Left kidney (tissue), 2 donors: ENCODE measurements around the gene PCDHAC2. TPM values are rescaled to one million over a fixed set of nuclear protein-coding genes. Genes with fewer than 3 reads are reported as not detected.

Experiments
- DNase-seq: peaks from one replicate; pipeline ENCODE4 v3.0.0-alpha.2; 2013
- polyA plus RNA-seq: library from polyadenylated mRNA; unstranded; fragments of 120-200 nt; gene quantifications from one replicate; pipeline ENCODE4 v1.2.1, GENCODE V29; 2013; ENCODE audit not compliant: insufficient read length

Gene PCDHAC2
- polyA plus RNA-seq, 1 donor = 0.93 TPM

- no peak for DNase-seq
Measured at GRCh38 chr5:140988100-140988499, 21.8 kb downstream of the PCDHAC2 start.

GRCh38 chr5:140988608-140989007, 22.3 kb downstream of the PCDHAC2 start:
- DNase-seq = no peak

DNA sequence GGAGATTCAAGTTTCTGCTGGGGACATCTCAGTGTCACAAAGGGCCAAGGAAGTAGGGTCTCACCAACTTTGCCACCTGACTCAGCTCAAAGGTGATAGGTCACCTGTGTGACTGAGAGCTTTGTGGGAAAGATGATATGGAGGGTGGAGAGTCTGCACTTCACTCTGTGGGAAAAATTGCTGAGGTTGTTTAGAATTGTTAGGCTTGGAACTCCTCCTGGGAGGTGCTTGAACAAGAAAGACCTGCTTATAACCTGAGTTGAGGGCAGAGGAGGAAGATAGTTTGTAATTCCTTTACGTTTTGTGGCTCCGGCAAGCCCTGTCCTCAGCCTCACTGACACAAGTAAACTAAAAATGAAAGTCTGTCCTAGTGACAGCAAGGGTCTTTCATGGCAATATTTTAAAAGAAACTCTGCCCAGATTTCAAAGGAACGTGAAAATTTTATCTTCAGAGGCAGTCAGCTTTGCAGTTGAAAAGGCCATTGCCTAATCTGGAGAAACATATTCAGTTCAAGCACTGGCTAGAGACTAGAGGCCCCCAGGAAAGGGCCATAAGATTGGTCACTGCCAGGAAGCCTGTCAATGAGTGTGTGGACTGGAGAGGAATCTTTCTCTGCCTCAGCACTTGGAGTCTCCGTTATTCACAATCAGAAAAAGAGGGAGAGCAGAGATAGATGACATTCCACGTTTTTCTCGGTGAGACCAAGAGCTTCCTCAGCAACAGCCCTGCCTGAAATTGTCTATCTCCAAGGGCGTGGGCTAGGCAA, 23.2 kb downstream of the PCDHAC2 start:
- no peak for DNase-seq

DNA sequence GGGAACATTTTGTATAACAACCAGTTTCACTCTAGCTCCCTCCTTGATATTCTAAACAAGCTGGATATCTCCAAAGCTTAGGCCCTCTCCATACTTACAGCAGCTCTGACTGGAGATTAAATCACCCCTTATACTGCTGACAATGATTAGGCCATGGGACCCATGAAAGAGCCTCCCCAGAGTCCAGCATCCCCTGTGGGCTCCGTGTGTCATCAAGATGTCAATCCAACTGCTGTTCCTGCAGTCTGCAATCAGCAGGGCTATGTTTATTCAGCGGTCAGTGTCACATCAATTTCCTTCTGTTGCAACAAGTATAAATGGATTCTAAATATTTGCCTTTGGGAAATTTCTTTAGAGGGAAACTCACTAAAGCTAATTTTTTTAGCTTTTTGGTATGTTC, 26.6 kb downstream of the PCDHAC2 start:
- DNase-seq = no peak

GRCh38 chr5:140996060-140996459, 29.8 kb downstream of the PCDHAC2 start:
- no peak for DNase-seq

- no peak for DNase-seq
Measured at GRCh38 chr5:140998921-140999410, 32.7 kb downstream of the PCDHAC2 start.

GRCh38 chr5:141001446-141001843, 35.2 kb downstream of the PCDHAC2 start:
- peak; percentile 11 for DNase-seq

- peak; percentile 18 for DNase-seq
Measured at GRCh38 chr5:141001844-141002604, 35.7 kb downstream of the PCDHAC2 start.

DNA sequence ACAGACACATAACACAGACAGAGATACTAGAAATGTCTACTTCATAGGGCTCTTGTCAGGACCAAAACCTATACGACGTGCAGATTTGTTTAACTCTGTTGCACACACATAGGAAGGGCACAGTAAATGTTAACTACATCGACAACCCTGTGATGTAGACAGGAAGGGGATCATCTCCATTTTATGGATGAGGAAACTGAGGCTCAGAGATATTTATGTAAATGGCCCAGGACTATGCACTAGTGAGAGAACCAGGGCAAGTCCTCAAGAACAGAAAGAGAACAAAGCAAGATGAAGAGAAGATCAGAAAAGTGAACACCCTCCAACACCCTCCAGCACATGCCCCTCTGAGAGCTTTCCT, 36.3 kb downstream of the PCDHAC2 start:
- no peak for DNase-seq

GRCh38 chr5:141003031-141003430, 36.8 kb downstream of the PCDHAC2 start:
- no peak for DNase-seq

GRCh38 chr5:141003791-141004611, 37.7 kb downstream of the PCDHAC2 start:
- DNase-seq = no peak

DNA sequence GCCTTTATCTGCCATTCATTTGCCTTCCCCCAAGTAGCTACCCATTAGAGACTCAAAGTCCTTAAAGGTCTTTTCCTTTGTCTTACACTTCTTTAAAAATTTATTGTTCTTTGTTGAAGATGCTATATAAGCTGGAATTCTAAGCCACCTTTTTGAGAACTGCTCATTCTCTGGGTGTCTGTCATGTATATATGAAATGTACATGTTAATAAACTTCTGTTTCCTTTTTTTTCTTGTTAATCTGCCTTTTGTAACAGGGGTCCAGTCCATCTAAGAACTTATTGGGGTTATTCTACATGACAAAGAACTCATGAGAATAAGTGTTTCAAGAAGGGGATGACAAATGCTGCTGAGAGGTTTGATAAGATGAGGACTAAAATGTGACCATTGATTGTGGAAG, 41.5 kb downstream of the PCDHAC2 start:
- DNase-seq = no peak

GRCh38 chr5:141010047-141010793, 43.9 kb downstream of the PCDHAC2 start:
- no peak for DNase-seq

- no peak for DNase-seq
Measured at GRCh38 chr5:141017943-141018342, 51.7 kb downstream of the PCDHAC2 start.

Other genes starting within 250 kb of the PCDHAC2 start
- gene PCDHA1, start 180.3 kb upstream of the PCDHAC2 start, polyA plus RNA-seq = not detected
- gene PCDHA2, start 171.6 kb upstream of the PCDHAC2 start, polyA plus RNA-seq = 0.20 TPM
- 0.47 TPM for gene PCDHA3, start 165.4 kb upstream of the PCDHAC2 start, polyA plus RNA-seq
- gene PCDHA4, start 159.4 kb upstream of the PCDHAC2 start, polyA plus RNA-seq = 1.00 TPM
- gene PCDHA5, start 144.9 kb upstream of the PCDHAC2 start, polyA plus RNA-seq = 0.18 TPM
- gene PCDHA6, start 138.5 kb upstream of the PCDHAC2 start, polyA plus RNA-seq = 0.38 TPM
- 0.35 TPM for gene PCDHA7, start 132.2 kb upstream of the PCDHAC2 start, polyA plus RNA-seq
- gene PCDHA8, start 125.3 kb upstream of the PCDHAC2 start, polyA plus RNA-seq = 0.17 TPM
- 0.03 TPM for gene PCDHA9, start 118.1 kb upstream of the PCDHAC2 start, polyA plus RNA-seq
- gene PCDHA10, start 110.6 kb upstream of the PCDHAC2 start, polyA plus RNA-seq = 0.62 TPM
- gene PCDHA11, start 97.5 kb upstream of the PCDHAC2 start, polyA plus RNA-seq = 0.52 TPM
- 0.23 TPM for gene PCDHA12, start 91.2 kb upstream of the PCDHAC2 start, polyA plus RNA-seq
- gene PCDHA13, start 84.4 kb upstream of the PCDHAC2 start, polyA plus RNA-seq = not detected
- 0.13 TPM for gene PCDHAC1, start 40.2 kb upstream of the PCDHAC2 start, polyA plus RNA-seq
- 0.13 TPM for gene PCDHB1, start 84.9 kb downstream of the PCDHAC2 start, polyA plus RNA-seq
- gene PCDHB2, start 128.1 kb downstream of the PCDHAC2 start, polyA plus RNA-seq = 6.6 TPM
- 2.3 TPM for gene PCDHB3, start 134.0 kb downstream of the PCDHAC2 start, polyA plus RNA-seq
- gene PCDHB4, start 155.3 kb downstream of the PCDHAC2 start, polyA plus RNA-seq = 1.9 TPM
- gene PCDHB5, start 168.7 kb downstream of the PCDHAC2 start, polyA plus RNA-seq = 7.5 TPM
- gene PCDHB6, start 183.6 kb downstream of the PCDHAC2 start, polyA plus RNA-seq = 3.5 TPM
- 4.5 TPM for gene PCDHB7, start 206.2 kb downstream of the PCDHAC2 start, polyA plus RNA-seq
- gene PCDHB8, start 211.3 kb downstream of the PCDHAC2 start, polyA plus RNA-seq = 2.6 TPM
- gene PCDHB16, start 215.9 kb downstream of the PCDHAC2 start, polyA plus RNA-seq = 8.1 TPM
- gene PCDHB9, start 220.7 kb downstream of the PCDHAC2 start, polyA plus RNA-seq = 4.3 TPM
- 7.2 TPM for gene PCDHB10, start 225.9 kb downstream of the PCDHAC2 start, polyA plus RNA-seq
- gene PCDHB11, start 233.2 kb downstream of the PCDHAC2 start, polyA plus RNA-seq = 4.4 TPM
- gene PCDHB12, start 242.2 kb downstream of the PCDHAC2 start, polyA plus RNA-seq = 4.6 TPM
- 9.3 TPM for gene PCDHB13, start 247.4 kb downstream of the PCDHAC2 start, polyA plus RNA-seq